SW 1271 (cell line): Measurements from ENCODE around the gene PATL1.
A peak's percentile ranks its signal among the peaks of the same experiment; 100 is the strongest.
"Not testable (repeated sequence)": the region's sequence is repeated elsewhere in the genome, so short reads cannot be mapped to it uniquely, and the experiment has no call there.

Experiments
- DNase-seq, 2 experiments: peaks; one replicate each; lab custom pipeline; 2025; lab: John Stamatoyannopoulos, UW

The PATL1 gene

GRCh38 chr11:59673291-59673690 lies 4.5 kb upstream of the PATL1 start:
- no peak for DNase-seq

DNA sequence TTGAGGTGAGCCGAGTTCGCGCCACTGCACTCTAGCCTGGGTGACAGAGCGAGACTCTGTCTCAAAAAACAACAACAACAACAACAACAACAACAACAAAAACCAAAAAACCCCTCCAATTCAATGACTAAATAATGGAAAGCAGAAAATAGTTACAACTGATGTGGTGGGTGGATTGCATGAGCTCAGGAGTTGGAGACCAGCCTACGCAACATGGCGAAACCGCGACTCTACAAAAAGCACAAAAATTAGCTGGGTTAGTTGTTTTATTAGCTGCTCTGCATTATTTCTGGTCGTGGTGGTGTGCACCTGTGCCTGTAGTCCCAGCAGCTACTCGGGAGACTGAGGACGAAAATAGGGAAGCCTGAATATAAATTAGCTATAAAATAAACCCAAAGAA lies 2.6 kb upstream of the PATL1 start:
- no peak for DNase-seq

GRCh38 chr11:59669611-59670009 lies 773 bp upstream of the PATL1 start:
- DNase-seq, result no peak

- peak; percentile 14 to 62 for DNase-seq
Observed at GRCh38 chr11:59668188-59668949, 468 bp downstream of the PATL1 start.

GRCh38 chr11:59667812-59668187 lies 1.0 kb downstream of the PATL1 start:
- DNase-seq, result no peak

- no peak for DNase-seq
Observed at GRCh38 chr11:59666969-59667368, 1.9 kb downstream of the PATL1 start.

DNA sequence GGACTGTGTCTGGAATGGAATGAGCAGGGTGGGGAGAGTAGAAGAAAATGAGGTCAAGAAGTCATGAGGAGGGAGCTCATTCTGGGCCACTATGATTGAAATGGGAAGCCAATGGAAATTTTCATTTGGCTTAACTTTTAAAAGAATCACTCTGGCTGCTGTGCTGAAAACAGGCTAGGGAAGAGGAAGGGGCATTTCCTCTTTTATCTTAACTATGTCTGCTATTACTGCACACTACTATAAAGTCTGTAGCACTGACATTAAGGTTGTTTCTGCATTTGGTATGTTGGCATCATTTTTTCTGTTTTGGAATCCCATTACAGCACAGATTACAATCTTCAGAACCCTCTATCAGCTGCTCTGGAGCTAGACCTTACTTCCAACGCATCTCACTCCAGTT lies 8.2 kb downstream of the PATL1 start:
- DNase-seq, result no peak

- DNase-seq, result no peak
Observed at GRCh38 chr11:59659981-59660380, 8.9 kb downstream of the PATL1 start.

- no peak for DNase-seq
Observed at GRCh38 chr11:59658036-59658435, 10.8 kb downstream of the PATL1 start.

DNA sequence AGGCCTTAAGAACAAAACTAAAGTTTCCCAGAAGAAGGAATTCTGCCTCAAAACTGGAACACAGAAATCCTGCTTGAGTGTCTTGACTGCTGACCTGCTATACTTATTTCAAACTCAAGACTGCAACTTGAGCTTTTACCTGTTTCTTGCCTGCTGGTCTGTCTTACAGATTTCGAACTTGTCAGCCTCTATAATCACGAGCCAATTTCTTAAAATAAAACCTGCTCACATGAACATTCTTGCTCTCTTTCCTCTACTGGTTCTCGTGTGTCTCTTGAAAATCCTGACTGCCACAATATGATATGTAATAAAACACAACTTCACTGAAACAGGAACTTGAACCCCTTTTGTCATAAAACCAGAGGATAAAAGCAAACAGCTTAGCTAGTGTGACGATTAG lies 13.9 kb downstream of the PATL1 start:
- no peak for DNase-seq

DNA sequence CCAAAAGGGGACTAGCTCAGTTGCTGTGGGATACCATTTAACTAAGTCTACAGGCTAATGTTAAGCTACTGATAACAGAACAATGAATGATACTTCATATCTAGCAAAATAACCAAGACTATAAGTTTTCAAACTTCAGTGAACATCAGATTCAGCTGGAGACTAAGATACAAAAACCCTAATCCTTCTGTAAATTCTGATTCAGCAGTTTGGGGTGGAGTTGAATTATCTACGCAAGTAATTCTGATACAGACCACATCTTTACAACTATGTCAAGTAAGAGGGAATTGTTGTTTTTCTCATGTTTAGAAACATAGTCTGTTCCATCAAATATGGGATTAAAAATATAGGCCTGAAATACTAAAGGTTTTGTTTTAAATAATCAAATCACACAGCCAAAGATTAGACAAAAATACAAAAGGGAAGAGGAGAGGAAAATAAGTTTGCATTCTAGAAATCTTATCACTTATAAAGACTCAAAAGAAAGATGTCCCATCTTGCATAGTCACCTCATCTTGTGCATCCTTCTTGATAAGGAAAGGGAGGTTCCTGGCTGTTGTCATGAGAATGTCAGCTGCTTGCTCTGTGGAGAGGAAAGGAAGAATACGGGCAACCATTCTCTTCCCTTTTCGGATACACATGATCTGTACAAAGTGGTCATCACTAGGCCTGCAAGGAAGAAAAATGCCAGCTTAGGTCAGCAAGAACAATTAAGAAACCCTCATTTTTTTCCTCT lies 21.4 kb downstream of the PATL1 start:
- DNase-seq, result no peak

GRCh38 chr11:59644528-59644927 lies 24.3 kb downstream of the PATL1 start:
- no peak for DNase-seq

- no peak for DNase-seq
Observed at GRCh38 chr11:59643390-59643789, 25.4 kb downstream of the PATL1 start.

DNA sequence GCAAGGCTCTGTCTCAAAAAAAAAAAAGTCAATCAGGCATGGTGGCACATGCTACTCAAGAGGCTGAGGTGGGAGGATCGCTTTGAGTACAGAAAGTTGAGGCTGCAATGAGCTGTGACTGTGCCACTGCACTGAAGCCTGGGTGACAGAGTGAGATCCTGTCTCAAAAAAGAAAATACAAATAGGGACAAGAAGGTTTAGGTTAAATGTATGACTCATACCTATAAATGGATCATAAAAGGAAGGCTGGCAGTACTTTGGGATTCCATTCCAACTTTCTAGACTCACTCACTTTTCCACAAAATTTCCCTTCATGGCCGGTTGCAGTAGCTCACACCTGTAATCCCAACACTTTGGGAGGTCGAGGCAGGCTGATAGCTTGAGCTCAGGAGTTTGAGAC lies 27.7 kb downstream of the PATL1 start:
- no peak for DNase-seq

- no peak for DNase-seq
Observed at GRCh38 chr11:59630493-59630892, 38.3 kb downstream of the PATL1 start.

DNA sequence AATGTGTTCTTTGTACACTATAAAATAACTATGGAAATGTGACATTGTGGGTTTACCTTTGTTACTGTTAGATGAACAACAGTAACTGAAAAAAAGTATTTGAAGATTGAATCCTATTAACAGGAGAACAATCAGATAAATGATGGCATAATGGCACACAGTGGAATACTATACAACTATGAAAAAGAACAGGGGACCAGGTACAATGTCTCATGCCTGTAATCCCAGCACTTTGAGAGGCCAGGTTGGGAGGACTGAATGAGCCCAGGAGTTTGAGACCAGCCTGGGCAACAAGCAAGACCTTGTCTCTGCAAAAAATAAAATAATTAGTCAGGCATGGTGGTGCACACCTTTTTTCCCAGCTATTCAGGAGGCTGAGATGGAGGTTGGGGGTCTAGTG lies 38.8 kb downstream of the PATL1 start:
- DNase-seq, result no peak

GRCh38 chr11:59626969-59627368 lies 41.9 kb downstream of the PATL1 start:
- DNase-seq, result not testable (repeated sequence)

GRCh38 chr11:59625703-59626102 lies 43.1 kb downstream of the PATL1 start:
- no peak for DNase-seq

- DNase-seq, result no peak
Observed at GRCh38 chr11:59617876-59618275, 51.0 kb downstream of the PATL1 start.

GRCh38 chr11:59616396-59616982 lies 52.3 kb downstream of the PATL1 start:
- DNase-seq, result no peak

- peak; percentile 100 for DNase-seq
Observed at GRCh38 chr11:59615637-59616395, 53.0 kb downstream of the PATL1 start, which contains the start of gene OSBP. Gene OSBP (minus strand): TSS chr11:59615774. CDS start chr11:59615664, 110 bp downstream.

DNA sequence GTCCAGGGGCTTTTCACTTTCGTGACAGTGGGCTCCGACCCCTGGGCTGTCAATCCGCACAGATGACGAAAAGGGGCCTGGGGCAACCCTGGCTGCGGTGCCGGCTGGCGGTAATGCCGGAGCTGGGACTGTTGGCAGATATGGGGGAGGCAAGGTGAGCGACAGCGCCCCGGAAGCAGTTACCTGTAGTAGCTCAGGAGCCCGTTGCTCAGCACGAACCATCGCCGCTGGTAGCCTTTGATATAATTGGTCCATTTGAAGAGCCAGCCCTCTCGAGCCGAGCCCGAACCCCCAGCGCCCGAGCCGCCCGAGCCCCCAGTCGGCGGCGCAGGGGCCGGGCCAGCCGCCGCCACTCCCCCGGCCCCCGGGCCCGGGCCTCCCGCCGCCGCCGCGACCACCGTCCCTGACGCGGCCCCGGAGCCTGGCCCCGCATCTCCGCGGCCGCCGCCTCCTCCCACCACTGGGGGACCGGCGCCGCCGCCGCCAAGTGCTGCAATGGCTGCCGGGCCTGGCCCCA lies 53.7 kb downstream of the PATL1 start:
- DNase-seq, result peak in 1 of 2 experiments; percentile 30
